NCI-H146 (cell line): ENCODE data around the gene CACNB1.
"Not testable (repeated sequence)": the region's sequence is repeated elsewhere in the genome, so short reads cannot be mapped to it uniquely, and the experiment has no call there.

ENCODE experiments used
- DNase-seq: peaks from one replicate; lab custom pipeline; 2025; lab: John Stamatoyannopoulos, UW

CACNB1 gene

GRCh38 chr17:39174920-39175694 lies 22.4 kb downstream of the CACNB1 start:
- DNase-seq: peak; percentile 54

DNA sequence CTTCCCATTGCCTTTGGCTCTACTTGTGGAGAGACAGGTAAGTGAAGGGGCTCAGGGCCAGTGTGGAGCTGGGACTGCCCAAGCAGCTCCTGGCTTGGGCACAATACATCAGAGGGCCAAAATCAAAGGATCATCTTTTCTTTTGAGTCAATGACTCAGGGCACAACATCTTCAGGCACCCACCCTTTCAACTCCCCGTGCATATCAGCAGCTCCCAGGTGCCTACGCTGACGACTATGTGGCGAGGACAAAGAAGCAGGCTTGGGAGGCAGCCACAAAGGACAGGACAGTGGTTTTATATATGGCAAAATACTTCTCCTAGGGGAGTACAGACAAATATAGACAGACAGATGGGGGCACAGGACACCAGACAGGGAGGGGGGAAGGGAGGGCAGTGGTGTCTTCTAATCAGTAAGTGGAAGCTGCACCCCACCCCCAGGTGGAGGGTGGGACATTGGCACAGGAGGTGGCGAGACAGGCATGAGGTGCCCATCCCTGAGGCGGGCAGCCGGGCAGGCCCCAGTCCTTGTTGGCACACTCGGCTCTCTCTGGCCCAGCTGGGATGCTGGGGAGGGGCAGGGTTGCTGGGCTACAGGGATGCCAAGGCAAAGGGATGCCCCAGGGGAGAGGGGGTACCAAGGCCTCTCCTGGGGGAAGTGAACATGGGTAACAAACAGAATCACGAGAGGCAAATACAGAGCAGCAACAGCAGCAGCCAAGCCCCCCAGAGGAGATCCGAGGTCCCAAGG lies 23.8 kb downstream of the CACNB1 start:
- DNase-seq: no peak

DNA sequence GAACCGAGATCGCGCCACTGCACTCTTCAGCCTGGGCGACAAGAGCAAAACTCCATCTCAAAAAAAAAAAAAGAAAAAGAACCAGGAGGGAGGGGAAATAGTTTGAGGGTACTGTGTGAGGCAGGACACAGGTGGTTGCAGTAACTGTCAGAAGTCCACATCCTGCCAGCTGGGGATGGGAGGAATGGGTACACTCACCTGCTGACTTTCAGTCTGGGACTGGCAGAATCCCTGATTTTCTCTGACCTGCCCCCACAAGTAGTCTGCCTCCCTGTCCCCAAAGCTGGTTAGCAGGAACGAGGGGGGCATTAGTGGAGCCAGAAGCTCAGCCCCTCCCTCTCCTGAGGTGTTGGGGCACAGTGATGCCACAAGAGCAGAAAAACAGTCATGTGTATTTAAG lies 24.4 kb downstream of the CACNB1 start:
- DNase-seq: no peak

DNA sequence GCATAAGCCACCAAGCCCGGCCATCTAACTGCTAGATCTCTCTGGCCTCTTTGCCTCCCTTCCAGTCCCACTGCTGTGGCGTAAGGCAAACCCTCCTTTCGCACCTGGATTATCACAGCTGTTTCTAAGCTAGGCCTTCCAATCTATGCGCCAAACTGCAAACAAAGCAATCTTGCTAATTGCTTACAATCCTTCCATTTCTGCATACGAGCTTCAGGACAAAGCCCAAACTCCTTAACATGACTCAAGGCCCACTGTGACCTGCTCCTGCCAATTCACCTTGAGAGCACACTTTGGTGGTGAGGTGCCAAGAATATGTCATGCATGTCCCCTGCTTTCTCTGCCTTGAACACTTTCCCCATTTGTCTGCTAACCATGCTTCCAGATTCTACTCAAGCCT lies 25.5 kb downstream of the CACNB1 start:
- DNase-seq: no peak

DNA sequence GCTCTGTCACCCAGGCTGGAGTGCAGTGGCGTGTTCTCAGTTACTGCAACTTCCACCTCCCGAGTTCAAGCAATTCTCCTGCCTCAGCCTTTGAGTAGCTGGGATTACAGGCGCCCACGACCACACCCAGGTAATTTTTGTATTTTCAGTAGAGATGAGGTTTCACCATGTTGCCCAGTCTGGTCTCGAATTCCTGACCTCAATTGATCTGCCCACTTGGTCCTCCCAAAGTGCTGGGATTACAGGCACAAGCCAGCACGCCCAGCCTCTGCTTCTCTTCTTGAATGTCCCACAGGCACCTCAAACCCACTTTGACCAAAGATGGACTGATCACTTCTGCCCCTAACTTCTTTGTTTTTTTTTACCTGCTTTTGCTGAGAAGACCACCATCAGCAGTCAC lies 26.9 kb downstream of the CACNB1 start:
- DNase-seq: no peak

GRCh38 chr17:39170109-39170508 lies 27.4 kb downstream of the CACNB1 start:
- DNase-seq: no peak

DNA sequence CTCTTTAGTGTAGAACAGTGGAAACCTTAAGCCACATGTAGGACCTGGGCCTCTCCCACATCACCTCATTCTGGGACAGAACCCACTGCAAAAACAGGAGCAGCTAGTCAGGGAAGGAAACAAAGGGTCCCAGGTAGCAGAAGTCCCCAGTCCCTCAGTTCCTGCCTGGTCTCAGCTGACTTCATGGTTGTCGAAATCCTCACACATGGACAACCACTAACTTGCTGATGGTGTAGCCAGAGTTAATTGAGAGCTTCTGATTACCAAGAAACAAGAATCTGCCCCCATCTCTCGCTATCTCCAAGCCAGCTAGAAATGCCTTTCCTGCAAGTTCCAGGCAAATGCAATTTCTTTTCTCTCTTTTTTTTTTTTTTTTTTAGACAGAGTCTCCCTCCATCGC lies 28.0 kb downstream of the CACNB1 start:
- no peak for DNase-seq

GRCh38 chr17:39169101-39169500 lies 28.4 kb downstream of the CACNB1 start:
- DNase-seq: no peak

GRCh38 chr17:39168503-39168902 lies 29.0 kb downstream of the CACNB1 start:
- not testable (repeated sequence) for DNase-seq

GRCh38 chr17:39167476-39167875 lies 30.0 kb downstream of the CACNB1 start:
- no peak for DNase-seq

- peak; percentile 16 for DNase-seq
These were observed 30.8 kb downstream of the CACNB1 start for GRCh38 chr17:39166437-39167335.

- DNase-seq: no peak
These were observed 31.6 kb downstream of the CACNB1 start, which contains the start of gene ARL5C for GRCh38 chr17:39165841-39166349. Gene ARL5C, minus strand, starts transcription at chr17:39166161. Its CDS starts 401 bp downstream, at chr17:39165760.

- no peak for DNase-seq
These were observed 32.2 kb downstream of the CACNB1 start for GRCh38 chr17:39165178-39165840.

DNA sequence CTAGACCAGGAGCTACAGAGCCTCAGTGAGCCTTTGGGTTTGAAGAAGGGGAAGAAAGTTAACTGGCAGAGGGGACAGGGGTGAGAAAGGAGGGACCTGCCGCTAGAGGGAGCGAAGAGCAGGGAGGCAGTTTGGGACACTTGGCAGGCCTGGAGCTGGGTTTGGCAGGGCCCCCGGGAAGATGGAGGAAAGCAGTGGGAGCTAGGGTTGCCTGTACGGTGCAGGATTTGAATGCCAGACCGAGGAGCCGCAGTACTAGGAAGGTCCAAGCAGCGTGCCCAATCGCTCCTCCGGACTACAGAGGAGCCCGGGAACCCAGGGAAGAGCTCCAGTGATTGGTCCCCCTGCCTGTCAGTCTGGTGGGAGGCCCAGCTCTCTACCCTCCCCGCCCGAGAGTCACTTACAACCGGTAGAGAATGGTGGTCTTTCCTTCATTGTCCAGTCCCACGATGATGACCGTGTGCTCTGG lies 32.8 kb downstream of the CACNB1 start:
- DNase-seq: peak; percentile 35

DNA sequence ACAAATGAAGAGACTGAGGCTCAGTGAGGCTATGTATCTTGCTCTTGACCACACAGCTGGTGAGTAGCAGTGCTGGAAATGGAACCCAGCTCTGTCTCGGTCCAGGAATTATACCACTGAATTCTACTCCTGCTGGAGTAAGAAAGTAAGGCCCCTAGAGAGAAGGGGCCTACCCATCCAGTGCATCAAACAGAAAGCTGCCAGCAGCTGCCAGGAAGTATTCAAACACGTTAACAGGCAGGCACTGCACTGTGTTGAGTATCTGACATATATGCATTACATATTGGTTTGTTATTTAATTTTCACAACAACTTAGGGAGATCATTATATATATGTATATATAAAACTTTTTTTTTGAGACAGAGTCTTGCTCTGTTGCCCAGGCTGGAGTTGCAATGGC lies 35.5 kb downstream of the CACNB1 start:
- DNase-seq: no peak

GRCh38 chr17:39158623-39159022 lies 38.8 kb downstream of the CACNB1 start:
- DNase-seq: no peak

GRCh38 chr17:39156491-39156890 lies 41.0 kb downstream of the CACNB1 start:
- no peak for DNase-seq

GRCh38 chr17:39155654-39156053 lies 41.8 kb downstream of the CACNB1 start:
- DNase-seq: no peak

- peak; percentile 84 for DNase-seq
These were observed 43.8 kb downstream of the CACNB1 start for GRCh38 chr17:39153599-39154051.

DNA sequence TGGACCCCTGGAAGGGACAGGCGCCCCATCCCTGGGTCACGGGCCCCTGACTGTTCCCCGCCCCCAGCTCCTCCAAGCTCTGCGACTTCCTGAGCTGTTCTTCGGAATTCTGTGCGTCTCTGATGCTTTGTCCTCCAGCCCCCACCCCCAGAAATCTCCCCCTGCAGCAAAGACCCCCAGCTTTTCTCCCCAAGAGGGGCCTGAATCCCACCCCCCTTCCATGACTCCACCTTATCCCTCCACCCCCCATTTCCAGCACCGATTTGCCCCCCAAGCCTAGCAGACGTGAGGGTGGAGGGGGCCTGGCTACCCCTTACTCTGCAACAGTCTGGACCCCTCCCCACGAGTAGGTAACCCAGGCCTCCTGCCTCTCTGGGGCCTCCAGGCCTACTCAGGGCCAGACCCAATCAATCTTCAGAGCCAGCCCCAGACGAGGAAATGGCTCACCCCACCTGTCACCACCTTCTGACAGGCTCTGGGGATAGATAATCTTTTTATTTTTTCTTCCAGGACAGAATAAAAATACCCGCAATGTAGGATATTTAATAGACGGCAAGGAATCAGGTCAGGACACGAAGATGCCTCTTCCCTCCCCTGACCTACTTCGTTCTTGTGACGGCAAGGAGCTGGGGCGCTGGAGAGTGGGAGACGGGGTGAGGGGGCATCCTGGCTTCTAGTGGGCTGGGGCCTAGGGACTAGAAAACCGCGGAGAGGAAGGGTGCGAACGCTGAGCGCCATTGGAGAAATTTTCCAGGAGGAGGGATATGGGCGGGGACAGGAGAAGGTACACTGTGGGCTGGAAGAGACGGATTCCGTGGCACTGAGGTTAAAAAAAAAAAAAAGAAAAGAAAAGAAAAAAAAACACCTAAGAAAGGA lies 45.3 kb downstream of the CACNB1 start:
- DNase-seq: peak; percentile 58
